B cell (primary cell): ENCODE data around the gene CNPY2. TPM values are rescaled to one million over a fixed set of nuclear protein-coding genes. Genes with fewer than 3 reads are reported as not detected.

Experiments used
- ATAC-seq: fragments of 200-7000 bp; cut with Tn5 transposase; one replicate; pipeline ENCODE4 v1.10.0; 2021; ENCODE audit warnings: low read depth, mild to moderate bottlenecking, moderate number of reproducible peaks, moderate library complexity
- CTCF ChIA-PET: fragments of 350-600 bp; sonication (Branson Sonifier 250); formaldehyde crosslinking; loops from one replicate; lab custom pipeline; 2021; ENCODE audit warnings: antibody characterized with exemption, inconsistent platforms; lab: Charles Lee
- POLR2A ChIA-PET: fragments of 350-600 bp; sonication (Branson Sonifier 250); formaldehyde crosslinking; loops from one replicate; lab custom pipeline; 2021; ENCODE audit warnings: antibody characterized with exemption; lab: Charles Lee
- DNase-seq: peaks from one replicate; pipeline ENCODE4 v3.0.0; 2013
- H2AFZ ChIP-seq: 2 replicates; pipeline ENCODE4 v1.6.1; 2012; ENCODE audit warnings: mild to moderate bottlenecking, low read depth, low read length; ENCODE audit not compliant: insufficient read depth, poor library complexity, severe bottlenecking
- H3K27ac ChIP-seq, 2 donors: 1 replicate in 1 of 2; 2 replicates in 1 of 2; pipeline ENCODE4 v1.5.1; 2012 to 2013; ENCODE audit warnings: low read length in 2 of 2, mild to moderate bottlenecking in 2 of 2, moderate library complexity in 1 of 2
- H3K27me3 ChIP-seq, 4 experiments: fragments of 200-600 bp in 1 of 4; sonication (generic) in 1 of 4; replicated peaks in 1 of 4; 1 replicate in 2 of 4; 2 replicates in 2 of 4; pipeline versions ENCODE4 v1.6.1 to v1.7.0; 2013 to 2016; ENCODE audit warnings: low read length in 3 of 4, mild to moderate bottlenecking in 2 of 4, mixed read lengths in 1 of 4, moderate library complexity in 1 of 4; ENCODE audit not compliant: insufficient read depth in 4 of 4, control insufficient read depth in 3 of 4; ENCODE audit errors: control extremely low read depth in 1 of 4
- H3K36me3 ChIP-seq, 2 experiments: replicated peaks in 1 of 2; 1 replicate in 1 of 2; 2 replicates in 1 of 2; pipeline versions ENCODE4 v1.6.1 to v1.7.1; 2013; ENCODE audit warnings: low read length in 1 of 2; ENCODE audit not compliant: insufficient read depth in 2 of 2, control insufficient read depth in 1 of 2; ENCODE audit errors: control extremely low read depth in 1 of 2, extremely low read depth in 1 of 2
- H3K4me1 ChIP-seq, 2 donors: fragments of 200-600 bp in 1 of 2; sonication (generic) in 1 of 2; 1 replicate in 1 of 2; 2 replicates in 1 of 2; pipeline versions ENCODE4 v1.5.1 to v1.6.1; 2013 to 2017; ENCODE audit warnings: low read length in 2 of 2; ENCODE audit not compliant: control insufficient read depth in 2 of 2, insufficient read depth in 2 of 2
- H3K4me2 ChIP-seq: replicated peaks from 2 replicates; pipeline ENCODE3; 2012; ENCODE audit warnings: mild to moderate bottlenecking, low read depth, low read length; ENCODE audit not compliant: poor library complexity, severe bottlenecking
- H3K4me3 ChIP-seq, 5 experiments: fragments of 200-600 bp in 1 of 5; sonication (generic) in 1 of 5; 1 replicate in 3 of 5; 2 replicates in 2 of 5; pipeline versions ENCODE4 v1.5.1 to v1.7.0; 2011 to 2016; ENCODE audit warnings: low read length in 4 of 5, mild to moderate bottlenecking in 4 of 5, low read depth in 2 of 5, control low read depth in 1 of 5, moderate library complexity in 1 of 5; ENCODE audit not compliant: insufficient read depth in 1 of 5; ENCODE audit errors: control extremely low read depth in 1 of 5, extremely low read depth in 1 of 5
- H3K79me2 ChIP-seq: fragments of 200-600 bp; sonication (generic); one replicate; pipeline ENCODE4 v1.6.0; 2016; ENCODE audit warnings: low read length; ENCODE audit not compliant: control insufficient read depth, insufficient read depth
- H3K9ac ChIP-seq: fragments of 200-600 bp; sonication (generic); 2 replicates; pipeline ENCODE4 v1.6.1; 2017; ENCODE audit warnings: mild to moderate bottlenecking, low read length, moderate library complexity
- H3K9me3 ChIP-seq, 3 donors: one replicate each; pipeline versions ENCODE4 v1.6.1 to v1.7.1; 2013; ENCODE audit warnings: low read length in 2 of 3; ENCODE audit not compliant: control insufficient read depth in 2 of 3, insufficient read depth in 1 of 3; ENCODE audit errors: control extremely low read depth in 1 of 3
- H4K20me1 ChIP-seq: 2 replicates; pipeline ENCODE4 v1.6.0; 2012; ENCODE audit warnings: mild to moderate bottlenecking, low read length; ENCODE audit not compliant: insufficient read depth, control insufficient read depth, poor library complexity, severe bottlenecking
- H3K27ac Mint-ChIP-seq: one replicate; pipeline ENCODE4 v1.8.0; 2021; ENCODE audit warnings: mixed read lengths
- H3K27me3 Mint-ChIP-seq: one replicate; pipeline ENCODE4 v1.8.0; 2021; ENCODE audit warnings: mixed read lengths
- H3K4me1 Mint-ChIP-seq: one replicate; pipeline ENCODE4 v1.8.0; 2021; ENCODE audit warnings: mixed read lengths
- H3K4me3 Mint-ChIP-seq: one replicate; pipeline ENCODE4 v1.8.0; 2021; ENCODE audit warnings: mixed read lengths
- H3K9me3 Mint-ChIP-seq: one replicate; pipeline ENCODE4 v1.8.0; 2022; ENCODE audit warnings: mixed read lengths; ENCODE audit not compliant: insufficient read depth
- CTCF ChIP-seq: fragments of 200-600 bp; IDR thresholded peaks from one replicate; pipeline ENCODE4 v1.8.0; 2022; ENCODE audit warnings: antibody characterized with exemption, mild to moderate bottlenecking
- EZH2 ChIP-seq: IDR thresholded peaks from 2 replicates; pipeline ENCODE4 v1.6.1; 2012; ENCODE audit warnings: borderline replicate concordance, low read depth, mild to moderate bottlenecking, moderate library complexity, low read length; ENCODE audit not compliant: insufficient read depth, poor library complexity, severe bottlenecking
- WGBS: methylation state at CpG from one replicate; pipeline ENCODE4 v1.1.5; 2013; ENCODE audit warnings: missing lambda C conversion rate; ENCODE audit not compliant: insufficient coverage; 5-methylcytosine and 5-hydroxymethylcytosine counted together
- intact Hi-C: fragments of 100-400 bp; cut with micrococcal nuclease; formaldehyde crosslinking; loops from one replicate; pipeline ENCODE4 v1.10.0; 2022
- polyA plus RNA-seq: library from polyadenylated mRNA; depleted of rRNA; stranded (reverse); fragments of >200 nt; gene quantifications from 2 replicates; pipeline ENCODE4 v1.2.3, GENCODE V29; 2012
- total RNA-seq, 2 donors: library from RNA; stranded (reverse); fragments of 120-200 nt in 1 of 2; gene quantifications; 1 replicate in 1 of 2; 2 replicates in 1 of 2; pipeline versions ENCODE4 v1.2.3 to v1.2.4, GENCODE V29; 2013 to 2022

Gene CNPY2
- total and polyA plus RNA-seq, 2 donors (not counting 1 experiment from before 2014, with no cell fraction given): 61.9 to 91.2 TPM

GRCh38 chr12:56311003-56311402 is 4.8 kb downstream of the CNPY2 start:
- H3K27ac Mint-ChIP-seq: no peak overlapping the region
- POLR2A ChIA-PET: no interaction called here
- Histone ChIP-seq H3K9me3 (no peaks in the 10 kb centered on the region), H2AFZ (no peak overlapping the region), H3K4me1 (peaks cover 8 to 10% of the 10 kb centered on the region in 2 donors), H3K4me2 (no peak overlapping the region), H3K4me3 (no peak overlapping the region), H3K27me3 (no peaks in the 10 kb centered on the region), H4K20me1 (no peaks in the 10 kb centered on the region), H3K9ac (no peak overlapping the region), H3K36me3 (peaks cover 8 to 35% of the 10 kb centered on the region in 2 experiments), H3K27ac (no peak overlapping the region), H3K79me2 (peaks cover 27% of the 10 kb centered on the region)
- intact Hi-C loops: no loop called here
- no peak for DNase-seq
- TF ChIP-seq CTCF (no peak), EZH2 (no peak)
- H3K4me1 Mint-ChIP-seq: peaks cover 10% of the 10 kb centered on the region
- over 99% methylated on average over 10 of the region's 12 CpGs for WGBS
- no peak overlapping the region for H3K4me3 Mint-ChIP-seq
- no peak for ATAC-seq
- CTCF ChIA-PET: interaction anchor here (1.0 to 3.5 kb wide), 3 partner anchors 21 to 153 kb away, joined by 4 to 14 read pairs (median 4); partner anchors contain the start of gene ANKRD52
- H3K27me3 Mint-ChIP-seq: no peaks in the 10 kb centered on the region
- no peaks in the 10 kb centered on the region for H3K9me3 Mint-ChIP-seq

- Histone ChIP-seq H3K4me3 (no peak overlapping the region), H3K27me3 (no peaks in the 10 kb centered on the region), H3K9ac (no peak overlapping the region), H2AFZ (no peak overlapping the region), H3K79me2 (peaks cover 10% of the 10 kb centered on the region), H3K4me1 (no peaks in the 10 kb centered on the region), H4K20me1 (no peaks in the 10 kb centered on the region), H3K4me2 (no peak overlapping the region), H3K27ac (no peak overlapping the region), H3K9me3 (no peaks in the 10 kb centered on the region), H3K36me3 (peaks cover 8 to 38% of the 10 kb centered on the region in 2 experiments)
- POLR2A ChIA-PET: no interaction called here
- Mint-ChIP-seq H3K27me3 (no peaks in the 10 kb centered on the region), H3K4me1 (no peaks in the 10 kb centered on the region), H3K4me3 (no peak overlapping the region), H3K9me3 (no peaks in the 10 kb centered on the region), H3K27ac (no peak overlapping the region)
- no peak for ATAC-seq
- CTCF ChIA-PET: interaction anchor here (0.6 to 3.5 kb wide), 3 partner anchors 119 to 155 kb away, joined by 3 to 14 read pairs (median 4); partner anchors contain the start of gene SMARCC2
- WGBS: no CpG with 5 or more reads among the region's 3 CpGs
- no peak for DNase-seq
- intact Hi-C loops: no loop called here
- TF ChIP-seq CTCF (no peak), EZH2 (no peak)
Measured at GRCh38 chr12:56308714-56309113, 7.1 kb downstream of the CNPY2 start.
